22Rv1 (cell line): ENCODE results near the gene RBM20.

Source experiments
- ZFX ChIP-seq: fragments of 450-650 bp; IDR thresholded peaks from 2 replicates; pipeline ENCODE4 v1.6.1; 2017; ENCODE audit warnings: antibody characterized with exemption, borderline replicate concordance
- TF ChIP-seq, protein P1 (sequence below): fragments of 450-650 bp; IDR thresholded peaks from 2 replicates; pipeline ENCODE4 v1.5.1; 2017; ENCODE audit warnings: mild to moderate bottlenecking

DNA sequence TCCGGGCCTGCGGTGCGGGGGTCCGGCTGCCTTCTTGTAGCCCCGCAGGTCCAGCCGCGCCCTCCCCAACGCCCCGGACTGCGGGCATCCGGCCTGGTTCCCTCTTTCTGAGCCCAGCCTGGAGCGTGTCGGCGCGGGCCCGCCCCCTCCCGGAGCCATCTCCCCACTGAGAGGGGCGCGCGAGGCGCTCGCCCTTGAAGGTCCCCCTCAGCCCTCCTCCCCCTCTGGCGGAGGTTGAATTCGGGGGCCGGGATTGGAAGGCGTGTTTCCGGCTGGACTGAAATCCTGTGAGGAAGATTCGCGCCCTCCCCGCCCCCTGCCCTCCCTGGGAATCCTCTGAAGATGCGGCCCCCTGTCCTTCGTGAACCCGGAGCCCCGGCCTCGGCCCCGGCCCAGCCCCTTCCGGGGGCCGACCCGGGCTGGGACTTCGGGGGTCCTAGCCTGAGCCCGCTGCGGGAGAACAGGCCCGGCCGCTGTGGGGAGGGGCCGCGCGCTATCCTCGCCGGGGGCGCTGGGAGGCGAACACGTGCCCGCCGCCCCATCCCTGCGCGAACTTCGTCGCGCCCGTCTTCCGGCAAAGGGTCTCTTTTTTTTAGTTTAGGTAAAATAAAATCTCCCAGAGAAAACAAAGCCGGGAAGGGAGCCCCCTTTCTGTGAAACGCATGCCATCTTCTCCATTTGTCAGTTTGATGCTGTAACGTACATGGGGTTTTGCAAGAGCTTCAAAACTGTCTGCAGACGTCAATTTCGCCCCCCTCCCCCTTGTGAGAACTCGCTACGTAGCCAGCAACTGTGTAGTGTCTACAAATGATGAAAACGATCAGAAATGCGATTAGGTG lies 228.2 kb downstream of the RBM20 start:
- TF ChIP-seq, protein P1, sequence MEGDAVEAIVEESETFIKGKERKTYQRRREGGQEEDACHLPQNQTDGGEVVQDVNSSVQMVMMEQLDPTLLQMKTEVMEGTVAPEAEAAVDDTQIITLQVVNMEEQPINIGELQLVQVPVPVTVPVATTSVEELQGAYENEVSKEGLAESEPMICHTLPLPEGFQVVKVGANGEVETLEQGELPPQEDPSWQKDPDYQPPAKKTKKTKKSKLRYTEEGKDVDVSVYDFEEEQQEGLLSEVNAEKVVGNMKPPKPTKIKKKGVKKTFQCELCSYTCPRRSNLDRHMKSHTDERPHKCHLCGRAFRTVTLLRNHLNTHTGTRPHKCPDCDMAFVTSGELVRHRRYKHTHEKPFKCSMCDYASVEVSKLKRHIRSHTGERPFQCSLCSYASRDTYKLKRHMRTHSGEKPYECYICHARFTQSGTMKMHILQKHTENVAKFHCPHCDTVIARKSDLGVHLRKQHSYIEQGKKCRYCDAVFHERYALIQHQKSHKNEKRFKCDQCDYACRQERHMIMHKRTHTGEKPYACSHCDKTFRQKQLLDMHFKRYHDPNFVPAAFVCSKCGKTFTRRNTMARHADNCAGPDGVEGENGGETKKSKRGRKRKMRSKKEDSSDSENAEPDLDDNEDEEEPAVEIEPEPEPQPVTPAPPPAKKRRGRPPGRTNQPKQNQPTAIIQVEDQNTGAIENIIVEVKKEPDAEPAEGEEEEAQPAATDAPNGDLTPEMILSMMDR, result peak; percentile 27; the same call in 1 of the 2 replicates
- TF ChIP-seq ZFX, result no peak
